GM12878 (cell line): ENCODE data around the gene ASIC3. TPM values are rescaled to one million over a fixed set of nuclear protein-coding genes. Genes with fewer than 3 reads are reported as not detected.
A peak's percentile ranks its signal among the peaks of the same experiment; 100 is the strongest.

ENCODE experiments used
- ATAC-seq: fragments of 200-7000 bp; cut with Tn5 transposase; 3 replicates; pipeline ENCODE4 v1.9.1; 2020; ENCODE audit warnings: mild to moderate bottlenecking, moderate library complexity
- BruUV-seq: library from RNA; stranded (reverse); fragments of 400-500 nt; replicated peaks from 2 replicates; lab custom pipeline; 2021; lab: Mats Ljungman, UMichigan
- CTCF ChIA-PET: fragments of 300-600 bp; sonication (Branson Sonifier 250); formaldehyde crosslinking; extraction: SDS; loops from one replicate; lab custom pipeline; 2021; ENCODE audit warnings: inconsistent platforms; lab: Yijun Ruan, JAX
- POLR2A ChIA-PET: fragments of 350-600 bp; formaldehyde crosslinking; extraction: SDS; loops from one replicate; lab custom pipeline; 2021; ENCODE audit warnings: inconsistent platforms; lab: Charles Lee
- RAD21 ChIA-PET: fragments of 300-600 bp; sonication (Branson Sonifier 250); formaldehyde crosslinking; loops from one replicate; lab custom pipeline; 2023; ENCODE audit warnings: antibody characterized with exemption; ENCODE audit not compliant: unreplicated experiment; lab: Charles Lee
- SMC1A ChIA-PET: fragments of 300-600 bp; sonication (Branson Sonifier 250); formaldehyde crosslinking; loops from one replicate; lab custom pipeline; 2023; ENCODE audit not compliant: unreplicated experiment, uncharacterized antibody; lab: Charles Lee
- DNase-seq: peaks from one replicate; pipeline ENCODE4 v3.0.0-alpha.2; 2011; ENCODE audit warnings: low read depth, low spot score
- FAIRE-seq: peaks from 3 replicates; lab custom pipeline; 2011; peaks lifted over from hg19 to GRCh38; lab: Jason Lieb, UNC
- H2AFZ ChIP-seq: 2 replicates; pipeline ENCODE4 v1.6.0; 2011; ENCODE audit warnings: low read depth, low read length, control low read depth; ENCODE audit not compliant: control insufficient read depth
- H3K27ac ChIP-seq: 2 replicates; pipeline ENCODE4 v1.5.1; 2011; ENCODE audit warnings: control low read depth; ENCODE audit not compliant: control insufficient read depth, insufficient read depth
- H3K27me3 ChIP-seq, 2 experiments: replicated peaks in 1 of 2; 2 replicates each; pipeline versions ENCODE4 v1.6.0 to v1.6.1; 2011; ENCODE audit warnings: low read length in 1 of 2; ENCODE audit not compliant: control insufficient read depth in 2 of 2, insufficient read depth in 2 of 2
- H3K36me3 ChIP-seq, 2 experiments: 2 replicates each; pipeline ENCODE4 v1.5.1; 2011; ENCODE audit warnings: low read length in 1 of 2; ENCODE audit not compliant: control insufficient read depth in 2 of 2, insufficient read depth in 2 of 2
- H3K4me1 ChIP-seq: 2 replicates; pipeline ENCODE4 v1.6.1; 2011; ENCODE audit warnings: mild to moderate bottlenecking, low read length, moderate library complexity, mixed read lengths; ENCODE audit not compliant: control insufficient read depth, insufficient read depth
- H3K4me2 ChIP-seq: 2 replicates; pipeline ENCODE4 v1.6.0; 2011; ENCODE audit warnings: control low read depth; ENCODE audit not compliant: control insufficient read depth, insufficient read depth
- H3K4me3 ChIP-seq: fragments of 200-600 bp; sonication (generic); 2 replicates; pipeline ENCODE4 v1.5.1; 2016
- H3K79me2 ChIP-seq: 2 replicates; pipeline ENCODE4 v1.6.0; 2011; ENCODE audit warnings: low read length; ENCODE audit not compliant: control insufficient read depth, insufficient read depth
- H3K9ac ChIP-seq: 2 replicates; pipeline ENCODE4 v1.8.0; 2011; ENCODE audit warnings: low read length, control low read depth, mixed read lengths; ENCODE audit not compliant: control insufficient read depth, insufficient read depth
- H3K9me3 ChIP-seq: replicated peaks from 3 replicates; pipeline ENCODE4 v1.5.1; 2011; ENCODE audit warnings: mild to moderate bottlenecking, low read length; ENCODE audit not compliant: control insufficient read depth, insufficient read depth
- H4K20me1 ChIP-seq: 2 replicates; pipeline ENCODE4 v1.6.0; 2011; ENCODE audit not compliant: control insufficient read depth, insufficient read depth
- BACH1 ChIP-seq: fragments of 450-650 bp; IDR thresholded peaks from 2 replicates; pipeline ENCODE4 v1.6.1; 2017; ENCODE audit warnings: mild to moderate bottlenecking, borderline replicate concordance
- E4F1 ChIP-seq: fragments of 450-650 bp; IDR thresholded peaks from 2 replicates; pipeline ENCODE4 v1.6.1; 2018; ENCODE audit warnings: borderline replicate concordance, mild to moderate bottlenecking; ENCODE audit not compliant: partially characterized antibody
- FOXK2 ChIP-seq: fragments of 450-650 bp; IDR thresholded peaks from 2 replicates; pipeline ENCODE4 v1.6.1; 2017; ENCODE audit warnings: mild to moderate bottlenecking, moderate library complexity
- HSF1 ChIP-seq: fragments of 150-350 bp; IDR thresholded peaks from 2 replicates; pipeline ENCODE4 v1.6.1; 2014; ENCODE audit warnings: mild to moderate bottlenecking, low read depth, low read length
- NBN ChIP-seq: fragments of 450-650 bp; IDR thresholded peaks from 2 replicates; pipeline ENCODE4 v1.6.1; 2016
- NKRF ChIP-seq: fragments of 450-650 bp; conservative IDR thresholded peaks from 2 replicates; pipeline ENCODE4 v1.6.1; 2017; ENCODE audit warnings: mild to moderate bottlenecking, moderate library complexity
- PML ChIP-seq: IDR thresholded peaks from 2 replicates; pipeline ENCODE4 v1.6.1; 2012; ENCODE audit warnings: low read length, inconsistent platforms
- POLR2A ChIP-seq: IDR thresholded peaks from 2 replicates; pipeline ENCODE4 v1.6.1; 2011; ENCODE audit warnings: low read depth, mild to moderate bottlenecking, low read length
- SRF ChIP-seq, 2 experiments: IDR thresholded peaks; 2 replicates each; pipeline ENCODE4 v1.6.1; 2011; ENCODE audit warnings: low read depth in 2 of 2, low read length in 2 of 2, mild to moderate bottlenecking in 1 of 2, moderate library complexity in 1 of 2
- WGBS: methylation state at CpG from one replicate; pipeline ENCODE4 v1.1.6; 2016; ENCODE audit warnings: low lambda C conversion rate; ENCODE audit not compliant: insufficient replicate concordance, insufficient coverage; ENCODE audit errors: missing lambda C conversion rate; 5-methylcytosine and 5-hydroxymethylcytosine counted together
- in situ Hi-C: fragments of 300-500 bp; cut with MboI; formaldehyde crosslinking; loops from 9 replicates; pipeline ENCODE4 v1.14.3; 2018; ENCODE audit warnings: mixed read lengths
- intact Hi-C: fragments of 100-400 bp; cut with micrococcal nuclease; formaldehyde crosslinking; loops from one replicate; pipeline ENCODE4 v1.14.2; 2022; ENCODE audit not compliant: unreplicated experiment
- polyA plus RNA-seq, 11 experiments: library from polyadenylated mRNA; depleted of rRNA in 4 of 11; unstranded in 6 of 11; stranded (reverse) in 5 of 11; fragments of >200 nt; fragmentation: Nextera tagmentation in 4 of 11; fragmentation: Illumina TruSeq in 1 of 11; extraction: Ambion mirVana in 4 of 11; extraction: Trizol in 1 of 11; gene quantifications; 1 replicate in 1 of 11; 2 replicates in 10 of 11; pipeline versions ENCODE4 v1.2.1 to v1.2.3, GENCODE V29; 2011 to 2016; ENCODE audit warnings: inconsistent platforms in 2 of 11, missing spikeins in 2 of 11, low read depth in 1 of 11
- total RNA-seq, 4 experiments: library from RNA; depleted of rRNA in 3 of 4; stranded (reverse); fragments of >200 nt in 3 of 4; fragmentation: Illumina TruSeq in 1 of 4; extraction: Trizol in 1 of 4; gene quantifications; 2 replicates each; pipeline versions ENCODE4 v1.2.1 to v1.2.3, GENCODE V29; 2013 to 2021

Gene ASIC3
- total and polyA plus RNA-seq, 10 of the 15 experiments (the other 5 are each of a cell fraction or from before 2014, with no cell fraction given), result 0.07 to 1.0 (median 0.44) TPM; not detected in 4

GRCh38 chr7:151075978-151076426 lies 27.7 kb downstream of the ASIC3 start:
- ATAC-seq, result no peak
- no peak overlapping the region for H3K4me3 ChIP-seq
- SMC1A ChIA-PET, result no interaction called here
- RAD21 ChIA-PET, result interaction anchor here (0.6 kb wide), 1 partner anchor 9 kb away, joined by 3 read pairs; no protein-coding TSS in a partner anchor
- DNase-seq, result no peak
- no peaks in the 10 kb centered on the region for H3K9me3 ChIP-seq
- CTCF ChIA-PET, result no interaction called here
- intact Hi-C loops (no loop called here), in situ Hi-C loops (no loop called here)
- H3K4me2 ChIP-seq, result no peak overlapping the region
- 77% methylated on average over 11 of the region's 22 CpGs for WGBS
- H4K20me1 ChIP-seq, result no peaks in the 10 kb centered on the region; the same call in 1 of the 2 replicates
- no peak overlapping the region for H2AFZ ChIP-seq
- TSS peak; percentile 60 for BruUV-seq
- TF ChIP-seq POLR2A (peak; percentile 60), BACH1 (no peak)
- H3K27ac ChIP-seq, result no peak overlapping the region
- H3K9ac ChIP-seq, result no peak overlapping the region
- peaks cover 21% of the 10 kb centered on the region for H3K79me2 ChIP-seq
- peaks cover 0 to 23% of the 10 kb centered on the region in 2 experiments; a peak in 3 of 4 replicates for H3K36me3 ChIP-seq
- peaks cover 8% of the 10 kb centered on the region for H3K4me1 ChIP-seq
- FAIRE-seq, result no peak
- POLR2A ChIA-PET, result no interaction called here
- no peaks in the 10 kb centered on the region for H3K27me3 ChIP-seq

GRCh38 chr7:151076863-151077704 lies 28.8 kb downstream of the ASIC3 start:
- ATAC-seq, result no peak
- H4K20me1 ChIP-seq, result no peaks in the 10 kb centered on the region; the same call in 1 of the 2 replicates
- intact Hi-C loops, result no loop called here
- SMC1A ChIA-PET, result no interaction called here
- peaks cover 29% of the 10 kb centered on the region for H3K79me2 ChIP-seq
- H3K9me3 ChIP-seq, result no peaks in the 10 kb centered on the region
- no TSS peak for BruUV-seq
- RAD21 ChIA-PET, result interaction anchor here (0.8 kb wide), 1 partner anchor 114 kb away, joined by 3 read pairs; no protein-coding TSS in a partner anchor
- FAIRE-seq, result no peak
- no peak overlapping the region for H3K27ac ChIP-seq
- WGBS, result 91% methylated on average over 33 of the region's 33 CpGs
- no peak overlapping the region for H2AFZ ChIP-seq
- peaks cover 15% of the 10 kb centered on the region for H3K4me1 ChIP-seq
- H3K27me3 ChIP-seq, result no peaks in the 10 kb centered on the region
- H3K4me3 ChIP-seq, result no peak overlapping the region
- in situ Hi-C loops, result no loop called here
- POLR2A ChIA-PET, result no interaction called here
- no peak overlapping the region for H3K4me2 ChIP-seq
- CTCF ChIA-PET, result interaction anchor here (0.6 kb wide), 1 partner anchor 16 kb away, joined by 4 read pairs; no protein-coding TSS in a partner anchor
- H3K36me3 ChIP-seq, result peaks cover 0 to 17% of the 10 kb centered on the region in 2 experiments; a peak in 3 of 4 replicates
- DNase-seq, result no peak
- H3K9ac ChIP-seq, result no peak overlapping the region
- TF ChIP-seq HSF1 (no peak), E4F1 (no peak), NKRF (no peak), FOXK2 (no peak), NBN (no peak), SRF (IDR thresholded peaks at IDR 0.05; ENCODE audit: low read depth in 2 of 2, low read length in 2 of 2) (no peak), PML (no peak)
